ENCODE results near the gene SYCN. TPM values are rescaled to one million over a fixed set of nuclear protein-coding genes. Genes with fewer than 3 reads are reported as not detected.

The SYCN gene
- total RNA-seq, 1 experiment from 2014 or later, result not detected

GRCh38 chr19:39178296-39179006, 25.6 kb downstream of the SYCN start:
- no peak for DNase-seq (ENCODE audit: low read depth, low spot score)
- in situ Hi-C loops (cut with HindIII; ENCODE audit: low pct_unique_long_range_greater_than_20kb, low sequenced_read_pairs), result no loop called here

- DNase-seq (ENCODE audit: low read depth, low spot score), result no peak
- in situ Hi-C loops (cut with HindIII; ENCODE audit: low pct_unique_long_range_greater_than_20kb, low sequenced_read_pairs), result no loop called here
These were observed 26.3 kb downstream of the SYCN start for GRCh38 chr19:39177736-39178135.

- DNase-seq (ENCODE audit: low read depth, low spot score), result no peak
- in situ Hi-C loops (cut with HindIII; ENCODE audit: low pct_unique_long_range_greater_than_20kb, low sequenced_read_pairs), result no loop called here
These were observed 26.9 kb downstream of the SYCN start for GRCh38 chr19:39177110-39177699.

GRCh38 chr19:39175564-39175963, 28.5 kb downstream of the SYCN start:
- in situ Hi-C loops (cut with HindIII; ENCODE audit: low pct_unique_long_range_greater_than_20kb, low sequenced_read_pairs), result no loop called here
- DNase-seq (ENCODE audit: low read depth, low spot score), result no peak

GRCh38 chr19:39174558-39175544, 29.2 kb downstream of the SYCN start:
- in situ Hi-C loops (cut with HindIII; ENCODE audit: low pct_unique_long_range_greater_than_20kb, low sequenced_read_pairs), result no loop called here
- no peak for DNase-seq (ENCODE audit: low read depth, low spot score)

- no peak for DNase-seq (ENCODE audit: low read depth, low spot score)
- in situ Hi-C loops (cut with HindIII; ENCODE audit: low pct_unique_long_range_greater_than_20kb, low sequenced_read_pairs), result no loop called here
These were observed 29.9 kb downstream of the SYCN start for GRCh38 chr19:39174142-39174541.

- in situ Hi-C loops (cut with HindIII; ENCODE audit: low pct_unique_long_range_greater_than_20kb, low sequenced_read_pairs), result no loop called here
These were observed 30.5 kb downstream of the SYCN start for GRCh38 chr19:39173502-39173991.

GRCh38 chr19:39172700-39173501, 31.2 kb downstream of the SYCN start:
- in situ Hi-C loops (cut with HindIII; ENCODE audit: low pct_unique_long_range_greater_than_20kb, low sequenced_read_pairs), result no loop called here
- no peak for DNase-seq (ENCODE audit: low read depth, low spot score)

More at GRCh38 chr19:39173502-39173991, 30.5 kb downstream of the SYCN start:
- no peak for DNase-seq (ENCODE audit: low read depth, low spot score)

GRCh38 chr19:39171479-39172465, 32.3 kb downstream of the SYCN start:
- in situ Hi-C loops (cut with HindIII; ENCODE audit: low pct_unique_long_range_greater_than_20kb, low sequenced_read_pairs), result no loop called here

GRCh38 chr19:39170386-39171231, 33.5 kb downstream of the SYCN start:
- in situ Hi-C loops (cut with HindIII; ENCODE audit: low pct_unique_long_range_greater_than_20kb, low sequenced_read_pairs), result no loop called here

More at GRCh38 chr19:39171479-39172465, 32.3 kb downstream of the SYCN start:
- no peak for DNase-seq (ENCODE audit: low read depth, low spot score)

GRCh38 chr19:39169143-39169810, 34.8 kb downstream of the SYCN start:
- DNase-seq (ENCODE audit: low read depth, low spot score), result no peak
- in situ Hi-C loops (cut with HindIII; ENCODE audit: low pct_unique_long_range_greater_than_20kb, low sequenced_read_pairs), result no loop called here

More at GRCh38 chr19:39170386-39171231, 33.5 kb downstream of the SYCN start:
- DNase-seq (ENCODE audit: low read depth, low spot score), result no peak

- no peak for DNase-seq (ENCODE audit: low read depth, low spot score)
- in situ Hi-C loops (cut with HindIII; ENCODE audit: low pct_unique_long_range_greater_than_20kb, low sequenced_read_pairs), result no loop called here
These were observed 35.6 kb downstream of the SYCN start for GRCh38 chr19:39168258-39169142.

GRCh38 chr19:39167461-39168257, 36.4 kb downstream of the SYCN start:
- in situ Hi-C loops (cut with HindIII; ENCODE audit: low pct_unique_long_range_greater_than_20kb, low sequenced_read_pairs), result no loop called here
- no peak for DNase-seq (ENCODE audit: low read depth, low spot score)

All from SK-MEL-5 (cell line).